Cerebellar cortex (tissue), 1 donor: ENCODE measurements around the gene BNC2.

Experiments used
- DNase-seq: peaks from one replicate; pipeline ENCODE4 v3.0.0-alpha.2; 2015; ENCODE audit warnings: low spot score

Gene BNC2

DNA sequence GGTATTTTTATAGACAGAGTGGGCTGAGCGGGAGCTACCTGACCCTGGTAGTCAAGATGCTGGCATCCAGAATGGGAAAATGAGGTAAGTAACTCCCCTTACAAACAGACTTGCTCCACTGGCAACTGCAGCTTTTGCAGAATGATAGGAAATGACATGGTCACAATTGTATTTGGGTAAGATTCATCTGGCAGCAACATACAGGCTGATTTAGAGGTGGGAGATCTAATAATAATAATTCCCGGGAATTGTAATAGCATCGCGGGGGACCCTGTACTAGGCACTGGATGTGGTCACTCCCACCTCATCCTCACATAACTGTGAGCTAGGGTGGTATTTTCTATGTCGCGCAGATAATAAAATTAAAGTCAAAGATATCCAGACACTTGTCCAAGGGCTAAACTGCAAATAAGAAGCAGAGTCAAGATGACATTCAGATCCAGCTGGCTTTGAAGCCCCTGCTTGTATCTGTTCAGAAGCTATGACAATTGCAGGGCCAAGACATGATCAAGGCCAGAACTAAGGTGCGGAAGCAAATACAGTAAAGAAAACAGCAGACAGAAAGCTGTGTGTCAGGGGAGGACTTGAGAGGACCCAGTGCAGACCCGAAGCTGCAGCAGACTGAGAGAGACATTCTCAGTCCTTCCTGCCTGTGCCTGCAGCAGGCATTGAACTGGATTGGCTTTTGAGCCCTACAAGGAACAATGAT is 507.2 kb downstream of the BNC2 start:
- no peak for DNase-seq

DNA sequence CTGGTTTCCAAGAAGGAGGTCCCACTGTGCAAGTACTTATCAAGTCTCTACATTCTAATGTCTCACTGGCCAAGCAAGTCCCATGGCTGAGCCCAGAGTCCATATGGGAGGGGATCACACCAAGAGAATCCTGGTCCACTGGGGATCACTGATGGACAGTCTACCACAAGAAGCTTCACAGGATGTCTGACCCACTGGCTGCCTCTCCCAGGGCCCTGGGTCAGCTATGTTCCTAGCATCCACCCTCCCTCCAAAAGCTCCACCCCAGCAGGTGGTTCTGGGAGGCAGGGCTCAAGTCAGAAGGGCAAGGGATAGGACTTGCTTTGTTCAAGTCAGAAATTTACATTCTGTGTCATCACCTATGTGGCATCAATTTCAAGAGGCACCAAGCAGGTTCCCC is 508.5 kb downstream of the BNC2 start:
- no peak for DNase-seq

DNA sequence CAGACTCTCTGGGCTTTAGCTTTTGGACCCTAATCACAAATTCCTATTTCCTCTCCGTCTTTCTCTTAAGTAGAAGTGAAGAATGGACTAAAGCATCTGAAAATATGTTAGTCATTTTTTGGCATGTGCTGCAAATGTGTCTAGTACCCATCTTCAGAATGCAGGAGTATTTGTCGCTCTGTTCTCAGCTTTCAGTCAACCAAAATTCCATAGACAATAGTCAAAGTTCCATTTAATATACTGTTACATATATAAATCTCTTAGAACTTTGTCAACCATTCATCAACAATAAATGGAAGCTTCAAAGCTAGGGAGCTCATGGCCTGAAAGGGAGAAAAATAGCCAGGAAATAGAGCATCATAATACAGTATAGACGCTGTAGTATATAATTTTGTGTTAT is 509.4 kb downstream of the BNC2 start:
- DNase-seq, result no peak

DNA sequence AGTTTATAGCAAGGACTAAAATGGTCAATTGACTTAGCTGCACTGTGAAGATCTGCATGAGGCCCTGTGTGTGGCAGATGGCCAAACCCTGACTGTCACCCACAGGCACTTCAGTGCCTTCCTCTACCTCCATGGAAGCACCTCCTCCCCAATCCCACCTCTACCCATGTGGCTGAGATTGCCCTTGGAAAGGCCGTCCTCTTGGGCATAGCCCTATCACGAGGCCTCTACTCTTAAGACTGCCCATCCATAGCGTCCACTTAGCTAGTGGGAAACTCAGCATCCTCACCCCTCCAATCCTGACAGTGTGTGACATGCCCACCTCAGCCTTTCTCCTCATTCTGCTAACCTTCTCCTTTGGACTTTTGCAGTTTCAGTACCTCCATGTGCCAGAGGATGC is 510.2 kb downstream of the BNC2 start:
- no peak for DNase-seq
